NCI-H774 (cell line): ENCODE measurements around the gene MC4R.

ENCODE experiments used
- DNase-seq: peaks from one replicate; lab custom pipeline; 2025; lab: John Stamatoyannopoulos, UW

MC4R gene

GRCh38 chr18:60327880-60328279 lies 44.7 kb downstream of the MC4R start:
- no peak for DNase-seq

- no peak for DNase-seq
Observed at GRCh38 chr18:60322591-60322990, 50.0 kb downstream of the MC4R start.
